ENCODE measurements around the gene VDR. TPM values are rescaled to one million over a fixed set of nuclear protein-coding genes. Genes with fewer than 3 reads are reported as not detected.

Gene VDR
- total RNA-seq, 3 donors from 2014 or later, result 1.6 to 41.7 (median 16.1) TPM

DNA sequence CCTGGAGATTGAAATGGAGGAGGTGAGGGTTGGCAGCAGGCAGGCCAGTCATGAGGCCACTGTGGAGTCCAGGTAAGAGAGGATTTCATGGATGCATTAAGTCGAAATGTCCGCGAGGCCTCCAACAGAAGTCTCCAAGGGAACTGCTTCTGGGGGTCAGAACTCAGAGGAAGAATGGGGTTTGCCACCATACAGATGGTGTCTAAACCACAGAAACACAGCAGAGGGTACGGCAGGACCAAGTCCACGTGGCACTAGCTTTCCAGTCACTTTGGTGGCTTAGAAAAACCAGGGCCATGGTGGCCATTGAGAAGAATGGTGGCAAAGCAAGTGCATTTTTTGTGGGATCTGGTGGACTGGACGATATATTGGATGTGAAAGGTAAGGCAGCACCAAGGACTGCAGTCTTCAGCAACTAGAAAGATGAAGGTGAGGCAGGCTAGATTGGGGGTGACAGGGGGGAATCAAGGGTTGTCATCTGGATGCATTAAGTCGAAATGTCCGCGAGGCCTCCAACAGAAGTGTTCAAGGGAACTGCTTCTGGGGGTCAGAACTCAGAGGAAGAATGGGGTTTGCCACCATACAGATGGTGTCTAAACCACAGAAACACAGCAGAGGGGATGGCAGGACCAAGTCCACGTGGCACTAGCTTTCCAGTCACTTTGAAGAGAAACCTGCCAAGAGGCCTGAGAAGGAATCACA lies 36.1 kb upstream of the VDR start:
- TF ChIP-seq POLR2AphosphoS5 (IDR thresholded peaks at IDR 0.05) (no peak), POLR2A (IDR thresholded peaks at IDR 0.05) (no peak)
- TF ChIP-seq, protein P1, sequence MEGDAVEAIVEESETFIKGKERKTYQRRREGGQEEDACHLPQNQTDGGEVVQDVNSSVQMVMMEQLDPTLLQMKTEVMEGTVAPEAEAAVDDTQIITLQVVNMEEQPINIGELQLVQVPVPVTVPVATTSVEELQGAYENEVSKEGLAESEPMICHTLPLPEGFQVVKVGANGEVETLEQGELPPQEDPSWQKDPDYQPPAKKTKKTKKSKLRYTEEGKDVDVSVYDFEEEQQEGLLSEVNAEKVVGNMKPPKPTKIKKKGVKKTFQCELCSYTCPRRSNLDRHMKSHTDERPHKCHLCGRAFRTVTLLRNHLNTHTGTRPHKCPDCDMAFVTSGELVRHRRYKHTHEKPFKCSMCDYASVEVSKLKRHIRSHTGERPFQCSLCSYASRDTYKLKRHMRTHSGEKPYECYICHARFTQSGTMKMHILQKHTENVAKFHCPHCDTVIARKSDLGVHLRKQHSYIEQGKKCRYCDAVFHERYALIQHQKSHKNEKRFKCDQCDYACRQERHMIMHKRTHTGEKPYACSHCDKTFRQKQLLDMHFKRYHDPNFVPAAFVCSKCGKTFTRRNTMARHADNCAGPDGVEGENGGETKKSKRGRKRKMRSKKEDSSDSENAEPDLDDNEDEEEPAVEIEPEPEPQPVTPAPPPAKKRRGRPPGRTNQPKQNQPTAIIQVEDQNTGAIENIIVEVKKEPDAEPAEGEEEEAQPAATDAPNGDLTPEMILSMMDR (IDR thresholded peaks at IDR 0.05), result no peak
- Histone ChIP-seq H3K27ac (no peak overlapping the region), H3K9me3 (no peaks in the 10 kb centered on the region), H3K4me1 (peaks cover 0 to 4% of the 10 kb centered on the region in 2 donors), H3K27me3 (no peaks in the 10 kb centered on the region), H3K36me3 (no peaks in the 10 kb centered on the region), H3K4me3 (no peak overlapping the region)
- intact Hi-C loops (cut with DNase I; ENCODE audit: low total_unique reads), result loop anchor here (1.0 kb wide), 1 partner anchor 23 kb away; no protein-coding TSS in a partner anchor
- no peak for DNase-seq (ENCODE audit: low spot score in 2 of 2)

DNA sequence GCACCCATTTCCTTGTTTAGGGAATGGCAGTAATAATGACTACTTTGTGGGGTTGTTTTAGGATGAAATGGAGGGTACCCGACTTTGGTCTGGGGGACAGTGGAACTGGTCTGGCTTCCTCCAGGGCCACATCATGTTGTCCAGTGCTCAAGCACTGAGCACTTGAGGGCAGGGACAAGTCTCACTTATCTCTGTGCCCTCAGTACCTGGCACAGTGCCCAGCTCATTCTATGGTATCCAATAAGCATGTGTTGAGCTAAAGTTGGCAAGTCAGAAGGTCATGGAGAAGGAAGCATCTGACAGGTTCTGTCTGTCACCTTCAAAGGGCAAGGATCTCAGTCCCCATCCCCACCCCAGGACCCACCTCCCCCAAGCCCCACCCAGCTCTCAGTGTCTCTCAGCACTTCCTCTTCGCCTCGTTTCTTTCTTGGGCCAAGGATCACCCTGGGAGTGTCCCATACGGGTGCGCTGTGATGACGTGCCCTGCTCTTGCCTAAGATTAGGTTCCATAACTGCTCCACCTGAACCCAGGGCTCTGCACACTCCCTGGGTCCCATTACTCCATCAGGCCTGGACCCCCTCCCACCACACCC lies 34.3 kb upstream of the VDR start:
- Histone ChIP-seq H3K36me3 (no peaks in the 10 kb centered on the region), H3K4me3 (no peak overlapping the region), H3K27me3 (no peaks in the 10 kb centered on the region), H3K27ac (no peak overlapping the region), H3K4me1 (no peaks in the 10 kb centered on the region), H3K9me3 (no peaks in the 10 kb centered on the region)
- no peak for DNase-seq (ENCODE audit: low spot score in 2 of 2)
- TF ChIP-seq POLR2AphosphoS5 (IDR thresholded peaks at IDR 0.05), result no peak
- intact Hi-C loops (cut with DNase I; ENCODE audit: low total_unique reads), result no loop called here

DNA sequence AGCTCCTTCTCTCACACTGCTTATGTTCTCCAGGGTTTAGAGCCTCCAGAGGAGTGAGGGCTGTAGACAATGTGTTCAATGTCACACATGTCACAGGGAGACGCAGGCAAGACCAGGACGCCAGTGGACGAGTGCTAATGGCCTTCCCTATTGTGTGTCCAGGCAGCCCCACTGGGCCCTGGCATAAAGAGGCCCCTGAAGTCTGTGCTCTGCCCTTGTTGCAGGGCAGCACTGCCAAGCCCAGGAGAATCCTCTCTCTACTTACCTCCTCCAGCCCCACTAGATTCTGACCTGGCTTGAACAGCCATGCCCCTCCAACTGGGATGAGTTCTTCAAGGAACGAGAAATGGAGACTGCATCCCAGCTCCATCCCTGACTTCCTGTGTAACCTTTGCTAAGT lies 33.8 kb upstream of the VDR start:
- TF ChIP-seq POLR2A (IDR thresholded peaks at IDR 0.05) (no peak), POLR2AphosphoS5 (IDR thresholded peaks at IDR 0.05) (no peak)
- TF ChIP-seq, protein P1 (IDR thresholded peaks at IDR 0.05), result no peak
- H3K27ac ChIP-seq, result no peak overlapping the region
- no peaks in the 10 kb centered on the region for H3K4me1 ChIP-seq
- no peak for DNase-seq (ENCODE audit: low spot score in 2 of 2)
- H3K27me3 ChIP-seq, result no peaks in the 10 kb centered on the region
- H3K9me3 ChIP-seq, result no peaks in the 10 kb centered on the region
- intact Hi-C loops (cut with DNase I; ENCODE audit: low total_unique reads), result no loop called here
- no peaks in the 10 kb centered on the region for H3K36me3 ChIP-seq
- no peak overlapping the region for H3K4me3 ChIP-seq

DNA sequence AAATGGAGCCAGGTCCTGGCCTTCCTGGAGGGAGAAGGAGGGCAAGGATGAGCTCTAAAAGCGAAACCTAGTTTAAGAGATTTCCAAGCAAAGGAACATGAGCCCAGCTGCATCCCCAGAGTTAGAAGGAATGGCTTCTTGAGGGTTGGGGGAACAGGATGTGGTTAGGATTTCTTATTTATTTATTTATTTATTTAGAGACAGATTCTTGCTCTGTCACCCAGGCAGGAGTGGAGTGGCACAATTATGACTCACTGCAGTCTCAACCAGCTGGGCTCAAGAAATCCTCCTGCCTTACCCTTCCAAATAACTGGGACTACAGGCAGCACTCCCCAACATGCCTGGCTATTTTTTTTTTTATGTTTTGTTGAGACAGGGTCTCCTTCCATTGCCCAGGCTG lies 33.3 kb upstream of the VDR start:
- TF ChIP-seq POLR2A (IDR thresholded peaks at IDR 0.05), result no peak
- Histone ChIP-seq H3K27ac (no peak overlapping the region), H3K36me3 (no peaks in the 10 kb centered on the region), H3K4me3 (no peak overlapping the region), H3K9me3 (no peaks in the 10 kb centered on the region), H3K27me3 (no peaks in the 10 kb centered on the region), H3K4me1 (no peaks in the 10 kb centered on the region)
- intact Hi-C loops (cut with DNase I; ENCODE audit: low total_unique reads), result no loop called here
- no peak for DNase-seq (ENCODE audit: low spot score in 2 of 2)

DNA sequence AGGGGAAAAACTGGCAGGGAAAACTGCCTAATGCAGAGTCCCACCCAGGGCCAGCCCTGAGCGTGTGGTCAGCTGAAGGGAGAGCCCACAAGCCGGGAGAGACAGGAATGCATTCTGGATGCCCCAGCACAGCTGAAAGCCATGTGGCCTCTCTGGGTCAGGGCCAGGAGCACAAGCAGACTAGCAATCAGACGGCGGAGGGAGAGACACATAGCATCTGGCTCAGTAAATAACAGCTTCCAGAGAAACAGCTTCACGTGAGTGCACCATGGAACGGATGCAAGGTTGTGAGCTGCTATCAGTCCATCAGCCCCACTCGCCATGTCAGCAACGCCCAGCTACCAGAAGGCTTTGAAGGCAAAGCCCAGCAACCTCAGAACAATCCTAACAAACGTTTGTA lies 30.4 kb upstream of the VDR start:
- no peaks in the 10 kb centered on the region for H3K36me3 ChIP-seq
- no peak for DNase-seq (ENCODE audit: low spot score in 2 of 2)

DNA sequence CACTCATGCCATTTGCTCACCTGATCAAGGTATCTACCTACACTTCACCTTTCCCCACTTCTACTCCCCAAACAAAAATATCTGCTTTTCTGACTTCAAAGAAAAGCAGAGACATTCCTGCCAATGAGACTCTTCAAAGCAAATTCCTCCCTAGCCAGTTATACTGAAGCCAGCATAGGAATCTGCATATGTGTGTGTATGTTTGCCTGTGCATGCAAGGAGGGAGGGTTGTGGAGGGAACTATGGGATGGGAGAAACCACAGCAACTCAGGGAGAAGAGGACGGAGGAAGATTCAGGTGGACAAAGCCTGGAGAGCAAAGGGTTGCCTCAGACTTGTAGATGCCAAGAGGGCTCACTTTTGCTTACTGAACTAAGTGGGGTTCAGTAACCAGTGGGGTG lies 26.4 kb upstream of the VDR start:
- no peak for DNase-seq (ENCODE audit: low spot score in 2 of 2)
- H3K36me3 ChIP-seq, result no peaks in the 10 kb centered on the region
- H3K27ac ChIP-seq, result no peak overlapping the region
- intact Hi-C loops (cut with DNase I; ENCODE audit: low total_unique reads), result no loop called here
- no peak overlapping the region for H3K4me3 ChIP-seq
- no peak for TF ChIP-seq POLR2A (IDR thresholded peaks at IDR 0.05)
- no peak for TF ChIP-seq POLR2AphosphoS5 (IDR thresholded peaks at IDR 0.05)
- TF ChIP-seq, protein P1 (IDR thresholded peaks at IDR 0.05), result no peak
- no peaks in the 10 kb centered on the region for H3K9me3 ChIP-seq
- no peaks in the 10 kb centered on the region for H3K27me3 ChIP-seq
- no peaks in the 10 kb centered on the region for H3K4me1 ChIP-seq

More for the DNA sequence above, 30.4 kb upstream of the VDR start:
- intact Hi-C loops (cut with DNase I; ENCODE audit: low total_unique reads), result no loop called here
- Histone ChIP-seq H3K9me3 (no peaks in the 10 kb centered on the region), H3K27me3 (no peaks in the 10 kb centered on the region), H3K27ac (no peak overlapping the region), H3K4me1 (no peaks in the 10 kb centered on the region), H3K4me3 (no peak overlapping the region)
- TF ChIP-seq, protein P1 (IDR thresholded peaks at IDR 0.05), result no peak
- TF ChIP-seq POLR2A (IDR thresholded peaks at IDR 0.05) (no peak), POLR2AphosphoS5 (IDR thresholded peaks at IDR 0.05) (no peak)
